Anterior cingulate cortex (tissue), 58 donors: ENCODE data around the gene MYO6.
"Not testable (repeated sequence)": the region's sequence is repeated elsewhere in the genome, so short reads cannot be mapped to it uniquely, and the experiment has no call there.

Experiments used
- DNase-seq, 58 donors: peaks; one replicate each; lab custom pipeline; 2025; lab: John Stamatoyannopoulos, UW

The MYO6 gene

GRCh38 chr6:75874224-75874623 is 125.2 kb downstream of the MYO6 start:
- no peak for DNase-seq

GRCh38 chr6:75876152-75876551 is 127.1 kb downstream of the MYO6 start:
- DNase-seq, result no peak

DNA sequence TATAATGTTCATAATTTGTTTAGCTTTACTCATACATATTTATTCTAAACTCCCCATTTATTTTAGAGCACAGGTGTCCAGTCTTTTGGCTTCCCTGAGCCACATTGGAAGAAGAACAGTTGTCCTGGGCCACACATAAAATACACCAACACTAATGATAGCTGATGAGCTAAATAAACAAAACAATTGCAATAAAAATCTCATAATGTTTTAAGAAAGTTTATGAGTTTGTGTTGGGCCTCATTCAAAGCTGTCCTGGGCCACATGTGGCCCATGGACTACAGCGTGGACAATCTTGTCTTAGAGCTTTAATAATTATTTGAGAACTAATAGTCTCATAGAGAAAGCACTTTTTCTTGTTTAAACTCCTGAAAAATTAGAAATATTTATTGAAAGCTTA is 131.3 kb downstream of the MYO6 start:
- DNase-seq, result no peak

DNA sequence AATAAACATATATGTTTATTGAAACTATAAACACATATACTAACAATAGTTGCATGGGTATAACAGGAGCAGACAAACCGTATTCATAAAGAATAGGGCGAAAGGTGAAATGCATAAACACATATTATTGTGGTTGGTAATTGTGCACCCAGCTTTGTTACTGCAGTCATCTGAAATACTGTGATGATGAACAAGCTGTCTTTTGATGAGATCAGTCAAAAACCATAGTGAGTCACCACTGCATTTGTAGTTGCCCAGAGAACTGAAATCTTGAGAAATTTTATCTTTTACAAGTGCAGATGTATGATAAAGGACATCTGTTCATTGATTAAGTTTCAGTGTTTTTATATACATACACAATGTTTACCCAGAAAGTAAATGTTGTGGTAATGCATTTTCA is 133.7 kb downstream of the MYO6 start:
- DNase-seq, result no peak

DNA sequence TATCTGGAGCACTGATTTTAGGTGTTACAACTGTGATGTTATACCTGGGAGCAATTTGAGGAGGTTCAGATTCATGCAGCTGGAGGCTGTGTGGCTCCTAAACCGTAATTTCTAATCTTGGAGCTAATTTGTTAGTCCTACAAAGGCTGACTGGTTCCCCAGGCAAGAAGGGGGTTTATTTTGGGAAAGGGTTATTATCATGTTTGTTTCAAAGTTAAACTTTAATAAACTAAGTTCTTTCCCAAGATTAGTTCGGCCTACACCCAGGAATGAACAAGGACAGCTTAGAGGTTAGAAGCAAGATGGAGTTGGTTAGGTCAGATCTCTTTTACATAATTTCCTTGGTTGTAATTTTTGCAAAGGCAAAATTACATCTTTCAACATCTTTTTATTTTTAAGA is 135.8 kb downstream of the MYO6 start:
- no peak for DNase-seq

GRCh38 chr6:75892384-75892783 is 143.3 kb downstream of the MYO6 start:
- DNase-seq, result peak in 1 of 58 donors; percentile 0

DNA sequence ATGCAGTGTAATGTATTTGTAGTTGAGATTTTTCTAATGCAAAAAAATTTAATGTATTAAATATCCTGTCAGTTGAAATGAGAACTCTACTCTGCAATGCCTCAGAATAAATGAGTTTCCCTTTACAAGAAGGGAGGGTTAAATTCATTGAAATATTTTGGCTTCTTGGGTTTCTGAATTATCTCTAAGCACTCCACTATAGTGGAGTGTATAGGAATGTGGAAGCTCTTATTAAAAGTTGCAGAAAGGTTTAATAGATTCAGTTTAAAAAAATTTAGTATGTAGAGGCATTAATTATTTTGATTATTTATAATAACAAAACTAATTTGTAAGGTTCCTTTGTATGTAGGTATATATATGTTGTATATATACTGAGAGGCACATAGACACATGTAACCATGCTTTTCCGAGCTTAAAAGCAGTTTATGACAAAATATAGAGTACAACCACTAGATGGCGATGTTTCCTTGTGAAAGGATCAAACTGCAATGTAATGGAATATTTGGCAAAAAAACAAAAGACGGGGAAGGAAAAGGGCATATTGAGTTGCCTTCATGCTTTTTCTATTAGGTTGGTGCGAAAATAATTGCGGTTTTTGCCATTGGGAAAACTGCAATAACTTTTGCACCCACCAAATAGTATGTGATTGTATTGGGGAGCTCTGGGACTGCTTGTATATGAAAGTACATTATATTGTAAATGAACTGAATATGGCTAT is 144.2 kb downstream of the MYO6 start:
- peak in 2 of 58 donors; percentile 21 to 52 for DNase-seq

GRCh38 chr6:75893776-75894152 is 144.7 kb downstream of the MYO6 start:
- no peak for DNase-seq

DNA sequence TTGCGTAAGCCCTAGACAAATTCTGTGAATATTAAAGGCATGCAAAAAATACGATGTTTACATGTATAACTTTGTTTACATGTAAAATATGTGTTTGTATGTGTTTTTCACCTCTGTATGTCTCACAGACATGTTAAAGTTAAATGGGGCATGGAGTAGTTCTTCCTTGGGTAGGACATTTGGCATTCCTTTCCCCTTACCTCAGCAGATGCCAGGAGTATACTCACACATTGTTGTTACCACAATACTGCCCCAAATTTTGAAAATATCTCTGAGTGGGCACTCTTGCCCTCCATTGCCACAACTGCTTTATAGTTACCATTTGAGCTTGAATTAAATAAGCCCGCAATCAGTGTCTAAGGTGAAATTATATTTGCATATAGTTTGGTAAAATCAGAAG is 147.5 kb downstream of the MYO6 start:
- no peak for DNase-seq

DNA sequence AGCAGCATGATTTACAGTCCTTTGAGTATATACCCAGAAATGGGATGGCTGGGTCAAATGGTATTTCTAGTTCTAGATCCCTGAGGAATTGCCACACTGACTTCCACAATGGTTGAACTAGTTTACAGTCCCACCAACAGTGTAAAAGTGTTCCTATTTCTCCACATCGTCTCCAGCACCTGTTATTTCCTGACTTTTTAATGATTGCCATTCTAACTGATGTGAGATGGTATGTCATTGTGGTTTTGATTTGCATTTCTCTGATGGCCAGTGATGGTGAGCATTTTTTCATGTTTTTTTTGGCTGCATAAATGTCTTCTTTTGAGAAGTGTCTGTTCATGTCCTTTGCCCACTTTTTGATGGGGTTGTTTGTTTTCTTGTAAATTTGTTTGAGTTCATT is 151.2 kb downstream of the MYO6 start:
- not testable (repeated sequence) for DNase-seq

GRCh38 chr6:75905129-75905528 is 156.1 kb downstream of the MYO6 start:
- not testable (repeated sequence) for DNase-seq

GRCh38 chr6:75906871-75907270 is 157.8 kb downstream of the MYO6 start:
- DNase-seq, result no peak

DNA sequence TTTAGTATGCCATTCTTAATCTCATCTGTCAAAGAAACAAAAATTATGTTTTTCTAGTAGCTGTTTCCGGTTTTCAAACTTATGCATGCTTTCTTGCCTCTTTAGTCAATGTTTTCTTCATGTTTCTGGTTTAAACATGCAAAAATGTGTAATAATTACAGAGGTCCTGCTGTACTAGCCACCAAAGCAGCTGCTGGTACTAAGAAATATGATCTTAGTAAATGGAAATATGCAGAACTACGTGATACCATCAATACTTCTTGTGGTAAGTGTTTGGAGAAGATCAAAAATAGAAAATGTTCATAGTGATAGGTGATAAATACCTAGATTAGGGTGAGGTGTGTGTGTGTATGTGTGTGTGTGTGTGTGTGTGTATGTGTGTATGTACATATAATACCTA is 158.4 kb downstream of the MYO6 start:
- DNase-seq, result no peak

DNA sequence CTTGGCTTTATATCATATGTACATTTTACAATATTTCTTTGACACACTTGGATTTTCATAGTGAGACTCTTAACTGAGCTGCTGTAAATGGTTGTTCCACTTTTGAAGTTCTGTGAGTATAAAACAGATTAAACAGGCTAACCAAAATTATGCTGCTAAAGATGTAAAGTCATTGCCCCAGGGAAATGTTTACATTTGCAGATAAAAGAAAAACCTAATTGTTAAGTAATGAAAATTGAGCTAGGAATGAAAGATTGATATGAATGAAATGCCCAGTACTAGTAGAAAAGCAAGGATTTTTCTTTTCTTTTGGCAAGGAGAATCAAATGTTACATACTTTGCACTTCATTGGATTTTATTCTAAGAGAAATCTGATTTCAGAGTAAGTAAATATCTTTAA is 164.0 kb downstream of the MYO6 start:
- no peak for DNase-seq

- DNase-seq, result no peak
Observed at GRCh38 chr6:75922226-75922625, 173.2 kb downstream of the MYO6 start.

- DNase-seq, result no peak
Observed at GRCh38 chr6:75926293-75927168, 177.5 kb downstream of the MYO6 start.

- no peak for DNase-seq
Observed at GRCh38 chr6:75931011-75931680, 182.1 kb downstream of the MYO6 start.

DNA sequence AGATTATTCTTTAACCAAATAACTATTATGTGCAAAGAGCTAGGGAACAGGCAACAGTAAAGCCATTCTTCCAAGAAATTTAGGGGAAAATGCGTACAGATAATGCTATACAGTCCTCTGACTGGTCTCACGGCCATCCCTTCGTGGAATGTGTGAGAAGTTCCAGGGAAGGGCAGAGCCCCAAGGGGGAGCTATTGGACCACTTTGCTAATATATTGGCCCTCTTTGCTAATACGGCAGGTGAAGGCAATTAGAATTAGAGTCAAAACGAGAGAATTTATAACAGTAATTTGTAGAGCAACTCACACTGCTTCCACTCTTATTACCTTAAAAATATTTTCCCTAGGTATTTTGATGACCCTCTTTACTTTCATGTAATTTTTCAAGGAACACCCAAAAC is 183.0 kb downstream of the MYO6 start:
- peak in 11 of 58 donors; percentile 2 to 39 (median 11) for DNase-seq

DNA sequence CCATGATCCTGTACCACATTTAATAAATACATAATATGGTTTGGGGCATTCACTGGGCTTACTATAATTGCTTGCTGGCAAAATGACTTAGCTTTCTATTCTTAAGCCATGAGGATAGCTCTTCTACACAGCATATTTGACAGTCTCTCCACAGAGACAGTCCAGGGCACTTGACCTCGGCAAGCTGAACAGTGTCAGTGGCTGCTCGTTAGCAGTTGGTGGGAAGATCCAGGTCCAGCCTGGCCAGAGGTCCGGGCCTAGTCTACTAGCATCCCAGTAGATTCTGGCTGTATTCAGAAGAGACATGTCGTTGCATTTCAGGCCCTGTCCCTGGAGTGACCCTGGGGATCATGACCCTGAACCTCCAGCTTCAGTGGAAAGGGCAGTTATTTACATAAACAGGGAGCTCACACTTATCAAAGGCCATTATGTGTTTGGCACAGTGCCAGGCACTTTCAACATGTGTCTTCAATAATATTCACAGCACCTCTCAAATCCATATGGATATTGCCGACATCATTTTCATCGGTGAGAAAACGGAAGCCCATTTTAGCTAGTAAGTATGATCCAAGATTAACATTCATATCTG is 184.4 kb downstream of the MYO6 start:
- no peak for DNase-seq

DNA sequence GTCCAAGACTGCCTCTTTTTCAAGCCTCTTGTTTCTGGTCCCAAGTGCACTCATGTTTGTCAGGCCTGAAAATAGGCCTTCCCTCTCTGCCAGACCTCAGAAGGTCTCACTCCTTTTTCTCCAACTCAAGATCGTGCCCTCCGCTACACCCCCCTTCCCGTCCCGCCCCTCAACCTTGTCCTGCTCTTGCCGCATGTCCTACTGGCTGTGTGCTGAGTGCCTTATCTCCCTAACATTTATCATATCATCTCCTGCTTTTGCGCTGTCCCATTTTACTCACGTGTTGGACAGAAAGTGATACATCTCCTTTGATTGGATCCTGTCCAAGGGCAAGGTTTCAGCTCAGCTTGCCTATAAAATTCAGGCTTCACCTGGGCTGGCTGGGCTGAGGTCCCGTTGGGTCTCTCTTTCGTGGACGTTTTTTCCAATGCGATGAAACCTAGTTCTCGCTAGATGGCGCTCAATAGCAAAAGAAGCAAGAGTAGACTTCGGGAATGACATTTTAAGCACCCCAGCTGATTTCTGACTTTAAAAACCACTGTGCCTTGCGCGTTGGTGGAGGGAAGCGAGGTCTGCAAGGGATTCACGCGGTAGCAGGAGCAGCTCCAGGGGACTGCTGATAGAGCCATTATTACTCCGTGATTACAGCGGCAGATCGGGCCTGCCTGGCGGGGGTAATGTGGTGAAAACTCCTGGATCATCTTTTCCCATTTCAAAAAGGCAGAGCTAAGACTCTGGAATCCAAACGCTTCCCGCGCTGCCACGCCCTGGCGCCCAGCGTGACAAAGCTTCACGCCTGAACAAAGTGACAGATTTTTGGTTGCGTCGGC is 185.8 kb downstream of the MYO6 start:
- DNase-seq, result peak in 48 of 58 donors; percentile 3 to 78 (median 34)
